ENCODE data around the gene FAXDC2.

The FAXDC2 gene

DNA sequence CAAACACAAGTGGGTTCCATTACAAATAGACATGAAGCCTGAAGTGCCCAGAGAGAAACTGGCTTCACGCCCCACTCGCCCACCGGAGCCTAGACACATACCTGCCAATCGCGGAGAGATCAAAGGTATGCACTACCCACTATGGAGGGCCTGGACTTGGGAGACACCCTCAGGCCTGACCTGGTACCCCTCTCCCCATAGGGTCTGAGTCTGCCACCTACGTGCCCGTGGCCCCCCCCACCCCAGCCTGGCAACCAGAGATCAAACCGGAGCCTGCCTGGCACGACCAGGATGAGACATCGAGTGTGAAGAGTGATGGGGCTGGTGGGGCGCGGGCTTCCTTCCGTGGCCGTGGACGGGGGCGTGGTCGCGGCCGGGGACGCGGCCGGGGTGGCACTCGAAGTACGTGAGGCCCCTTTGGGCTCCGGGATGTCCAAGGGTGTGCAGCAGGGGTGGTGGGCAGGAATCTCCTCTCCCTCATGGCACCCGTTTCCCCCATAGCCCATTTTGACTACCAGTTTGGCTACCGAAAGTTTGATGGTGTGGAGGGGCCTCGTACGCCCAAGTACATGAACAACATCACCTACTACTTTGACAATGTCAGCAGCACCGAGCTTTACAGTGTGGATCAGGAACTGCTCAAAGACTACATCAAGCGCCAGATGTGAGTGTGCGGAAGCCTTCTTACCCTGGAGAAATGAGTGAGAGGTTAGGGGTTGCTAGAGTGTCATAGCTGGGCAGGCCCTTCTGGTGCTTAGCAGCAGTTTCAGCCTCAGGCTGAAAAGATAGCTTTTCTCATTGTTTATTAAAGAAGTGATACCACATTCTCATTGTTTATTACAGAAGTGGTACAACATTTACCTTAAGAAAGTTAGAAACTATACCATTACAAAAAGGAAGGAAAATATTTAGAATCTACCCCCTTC lies 56.5 kb downstream of the FAXDC2 start:
- no peak for DNase-seq

- DNase-seq: no peak
Observed at GRCh38 chr5:154791535-154791934, 58.9 kb downstream of the FAXDC2 start.

DNA sequence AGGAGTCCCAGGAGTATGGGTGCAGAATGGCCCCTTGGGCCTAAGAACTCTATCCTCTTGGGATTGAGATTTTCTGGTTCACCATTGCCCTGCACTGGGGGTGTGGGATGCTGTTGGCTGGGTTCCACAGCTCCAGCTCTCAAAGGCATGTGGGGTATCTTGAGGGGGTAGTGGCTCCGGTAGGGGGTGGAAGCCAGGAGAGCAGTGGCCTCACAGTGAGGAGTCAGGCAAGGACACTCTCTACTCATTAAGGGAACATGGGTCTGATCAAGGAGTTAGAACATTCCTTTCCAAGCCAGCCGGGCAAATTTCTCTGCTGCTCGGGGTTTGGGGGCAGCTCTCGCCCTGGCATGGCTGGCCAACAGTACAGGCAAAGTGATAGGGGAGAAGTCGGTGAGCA lies 62.2 kb downstream of the FAXDC2 start:
- no peak for DNase-seq

- no peak for DNase-seq
Observed at GRCh38 chr5:154786414-154786813, 64.0 kb downstream of the FAXDC2 start.

DNA sequence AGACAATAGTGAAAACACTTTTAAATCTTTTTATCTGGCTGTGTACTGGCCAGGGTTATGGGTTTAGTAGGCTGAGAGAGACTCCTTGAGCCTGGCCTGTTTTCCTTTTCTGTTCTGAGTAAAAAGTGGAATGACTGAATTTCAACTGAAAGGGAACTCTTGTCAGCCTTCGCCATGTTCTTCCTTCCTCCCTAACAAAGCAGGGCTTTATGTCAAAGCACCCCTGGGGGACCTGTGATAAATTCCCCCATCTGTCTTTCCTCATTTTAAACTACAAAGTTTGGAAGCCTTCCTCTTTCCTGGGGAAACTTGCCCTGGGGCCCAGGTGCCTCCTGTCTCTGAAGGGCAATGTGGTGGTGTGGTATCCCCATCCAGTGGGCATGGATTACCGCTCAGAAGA lies 65.5 kb downstream of the FAXDC2 start:
- DNase-seq: no peak

GRCh38 chr5:154783774-154784460 lies 66.5 kb downstream of the FAXDC2 start:
- no peak for DNase-seq

- no peak for DNase-seq
Observed at GRCh38 chr5:154782812-154783592, 67.4 kb downstream of the FAXDC2 start.

GRCh38 chr5:154782326-154782725 lies 68.1 kb downstream of the FAXDC2 start:
- no peak for DNase-seq

- no peak for DNase-seq
Observed at GRCh38 chr5:154780128-154780527, 70.3 kb downstream of the FAXDC2 start.

DNA sequence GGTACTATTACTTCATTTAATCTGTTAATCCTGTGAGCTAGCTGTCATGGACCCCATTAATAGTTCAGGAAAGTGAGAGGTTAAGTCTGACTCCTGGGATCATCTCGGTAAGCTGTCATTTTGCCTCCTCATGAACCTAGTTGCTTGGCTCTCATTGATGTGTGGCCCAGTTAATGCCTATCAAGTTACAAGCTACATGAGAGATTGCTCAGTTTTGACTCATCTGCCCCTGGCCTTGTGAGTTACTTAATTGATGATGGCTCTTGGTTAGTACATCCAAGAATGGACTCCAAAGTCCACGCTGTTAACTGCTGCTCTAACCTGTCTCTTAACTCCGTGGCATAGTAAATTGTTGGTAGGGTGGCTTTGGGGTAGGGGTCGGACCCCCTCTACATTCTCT lies 71.3 kb downstream of the FAXDC2 start:
- DNase-seq: no peak

DNA sequence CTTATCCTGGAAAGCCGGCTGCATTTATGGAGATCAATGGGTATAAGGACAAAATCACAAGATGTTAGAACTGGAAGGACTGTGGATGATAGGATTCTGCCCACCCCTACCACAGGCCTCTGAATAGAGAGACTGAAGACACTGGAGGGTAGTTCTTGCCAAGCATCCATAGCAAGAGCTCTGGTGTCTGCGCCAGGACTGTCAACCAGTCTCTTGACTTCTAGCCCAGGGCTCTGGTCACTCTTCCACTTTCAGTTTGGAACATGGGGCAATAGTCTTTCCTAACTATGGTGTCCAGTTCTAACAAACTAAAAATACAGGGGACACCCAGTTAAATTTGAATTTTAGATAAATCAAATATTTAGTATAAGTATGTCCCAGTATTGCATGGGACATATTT lies 71.9 kb downstream of the FAXDC2 start:
- no peak for DNase-seq

GRCh38 chr5:154776167-154776566 lies 74.2 kb downstream of the FAXDC2 start:
- no peak for DNase-seq

DNA sequence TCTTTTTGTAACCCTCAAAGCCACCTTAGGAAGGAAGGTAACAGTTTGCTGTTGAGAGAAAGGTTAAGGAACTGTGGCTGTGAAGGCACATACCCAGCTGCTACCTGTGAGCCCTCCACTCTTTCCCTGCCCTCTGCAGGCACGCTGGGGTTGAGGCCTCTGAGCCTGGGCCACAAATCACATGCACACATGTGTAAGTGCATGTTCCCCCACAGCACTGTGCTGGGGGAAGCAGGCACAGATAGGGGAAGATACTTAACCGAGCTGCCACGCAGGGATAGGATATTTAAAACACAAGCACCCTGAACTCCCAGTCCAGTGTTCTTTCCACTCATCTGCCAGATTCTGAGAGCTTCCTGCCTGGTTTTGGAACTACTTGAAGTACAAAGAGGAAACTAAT lies 77.1 kb downstream of the FAXDC2 start:
- no peak for DNase-seq

DNA sequence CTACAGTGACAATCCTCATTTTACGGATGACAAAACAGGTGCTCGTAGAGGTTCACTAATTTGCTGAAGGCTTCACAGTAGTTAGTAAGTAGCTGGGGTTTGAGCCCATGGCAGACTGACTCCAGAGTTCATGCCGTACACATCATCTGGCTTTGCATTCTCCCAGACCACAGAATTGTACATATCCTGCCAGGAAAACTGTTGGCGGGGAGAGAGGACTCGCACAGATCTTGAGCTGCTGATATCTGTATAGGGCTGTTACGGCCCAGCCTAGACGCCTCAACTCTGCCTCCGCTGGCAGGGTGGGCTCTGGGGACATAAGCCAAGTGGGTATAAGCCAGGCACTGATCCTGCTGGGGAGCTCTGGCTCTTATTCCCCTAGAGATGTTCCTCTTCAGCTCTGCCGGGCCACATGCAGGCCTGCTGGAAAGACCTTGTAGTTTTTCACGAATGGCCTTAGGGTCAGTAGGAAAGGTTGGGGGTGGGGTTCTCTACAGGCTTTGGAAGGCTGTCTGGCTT lies 79.0 kb downstream of the FAXDC2 start:
- DNase-seq: no peak

DNA sequence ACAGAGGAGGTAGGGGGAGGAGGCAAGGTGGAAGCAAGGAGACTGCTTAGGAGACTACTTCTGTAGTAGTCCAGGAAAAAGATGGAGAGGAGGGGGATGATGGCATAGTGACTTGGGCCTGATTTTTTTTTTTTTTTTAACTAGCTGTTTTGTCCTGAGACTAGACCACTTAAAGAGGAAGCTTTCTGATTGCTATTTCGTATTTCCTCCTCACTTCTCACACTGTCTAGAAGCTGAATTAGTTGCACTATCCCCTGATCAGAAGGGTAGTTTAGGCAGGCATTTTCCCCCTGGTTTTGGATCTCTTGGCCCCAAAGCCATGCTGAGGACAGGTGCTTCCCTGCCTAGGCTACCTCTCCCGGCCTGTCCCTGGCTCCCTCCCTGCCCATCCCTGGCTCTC lies 80.3 kb downstream of the FAXDC2 start:
- DNase-seq: no peak

Measured in stimulated activated CD4-positive, alpha-beta T cell treated with anti-CD3 and anti-CD28 coated beads, Interleukin-12 subunit alpha, Interleukin-12 subunit beta, amount 100 ng/mL, for 4 hours (primary cell).